Dermis microvascular lymphatic vessel endothelial cell (primary cell): Measurements from ENCODE around the gene CAPN1. TPM values are rescaled to one million over a fixed set of nuclear protein-coding genes. Genes with fewer than 3 reads are reported as not detected.
"Not testable (repeated sequence)": the region's sequence is repeated elsewhere in the genome, so short reads cannot be mapped to it uniquely, and the experiment has no call there.

Experiments
- DNase-seq, 2 donors: peaks; one replicate each; pipeline versions ENCODE4 v3.0.0 to v3.0.0-alpha.2; 2010; ENCODE audit warnings: low read depth in 2 of 2
- total RNA-seq: library from RNA; depleted of rRNA; stranded (reverse); fragments of >200 nt; gene quantifications from 2 replicates; pipeline ENCODE4 v1.2.1, GENCODE V29; 2014

CAPN1 gene
- total RNA-seq, 1 donor from 2014 or later = 81.3 TPM

DNA sequence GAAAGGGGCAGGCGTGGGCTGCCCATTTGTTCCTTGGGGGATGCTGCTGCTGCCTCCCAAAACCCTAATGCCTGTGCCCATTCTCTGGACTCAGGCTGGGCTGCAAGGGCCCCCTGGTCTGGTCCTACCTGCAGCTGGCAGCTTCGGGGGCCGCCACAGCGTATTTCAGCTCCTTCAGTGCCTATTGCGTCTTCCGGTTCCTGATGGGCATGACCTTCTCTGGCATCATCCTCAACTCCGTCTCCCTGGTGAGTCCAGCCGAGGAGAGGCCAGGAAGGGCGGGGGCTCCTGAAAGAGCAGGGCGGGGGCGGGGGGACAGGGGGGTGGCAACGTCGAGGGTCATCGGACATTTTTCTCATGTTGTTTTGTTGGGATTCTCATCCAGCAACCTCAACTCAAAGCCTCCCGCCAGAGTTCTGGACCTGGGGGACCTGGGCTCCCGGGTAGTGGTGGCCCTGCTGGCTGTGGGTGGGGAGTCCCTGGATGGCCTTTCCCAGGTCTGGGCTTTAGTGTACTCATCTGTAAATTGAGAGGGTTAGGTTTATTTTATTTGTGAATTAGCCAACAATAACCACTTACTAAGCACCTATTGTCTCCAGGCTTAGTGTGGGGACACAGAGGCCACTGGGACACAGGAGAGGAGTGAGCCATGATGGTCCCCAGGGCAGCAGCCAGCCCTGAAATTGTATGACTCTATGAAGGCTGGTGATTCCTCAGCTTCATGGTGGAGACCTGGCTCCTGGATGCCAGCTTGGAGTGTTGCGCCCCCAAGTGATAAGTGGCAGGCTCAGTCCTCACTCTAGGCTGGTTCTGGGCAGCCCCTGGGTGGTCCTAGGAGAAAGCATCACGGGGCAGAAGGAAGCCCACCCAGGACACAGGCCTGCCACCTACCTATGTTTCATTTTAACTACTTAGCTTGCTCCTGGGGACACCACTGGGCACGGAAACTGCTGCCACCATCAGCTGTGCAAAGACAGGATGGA is 36.0 kb downstream of the CAPN1 start:
- no peak for DNase-seq

DNA sequence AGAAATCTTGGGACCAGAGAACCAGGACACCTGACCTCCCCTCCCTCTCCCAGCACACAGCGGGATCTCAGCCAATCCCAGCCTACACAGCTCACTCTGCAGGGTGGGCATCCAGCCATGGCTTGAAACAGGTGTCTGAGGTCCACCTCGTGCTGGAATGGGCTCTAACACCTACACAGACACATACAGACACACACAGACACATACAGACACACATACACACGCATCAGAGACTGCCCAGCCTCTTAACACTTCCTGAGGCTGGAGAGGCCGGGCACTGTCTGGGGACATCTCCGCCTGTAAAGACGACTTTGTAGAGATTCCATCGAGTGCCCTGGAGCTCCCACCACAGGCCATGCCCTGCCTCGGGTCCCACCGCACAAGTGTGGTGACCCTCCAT is 36.7 kb downstream of the CAPN1 start:
- no peak for DNase-seq

DNA sequence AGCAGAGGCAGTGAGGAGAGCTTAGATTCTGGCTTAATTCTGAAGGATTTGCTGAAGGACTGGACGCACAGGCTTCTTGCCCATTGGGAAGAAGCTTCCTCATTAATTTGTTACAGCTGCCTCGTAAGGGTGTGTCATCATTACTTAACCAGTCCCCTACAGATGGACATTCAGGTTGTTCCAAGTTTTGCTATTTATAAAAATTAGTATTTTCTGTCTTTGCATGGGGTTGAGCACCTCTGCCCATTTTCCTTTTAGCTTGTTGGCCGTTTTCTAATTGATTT is 38.1 kb downstream of the CAPN1 start:
- DNase-seq = no peak

DNA sequence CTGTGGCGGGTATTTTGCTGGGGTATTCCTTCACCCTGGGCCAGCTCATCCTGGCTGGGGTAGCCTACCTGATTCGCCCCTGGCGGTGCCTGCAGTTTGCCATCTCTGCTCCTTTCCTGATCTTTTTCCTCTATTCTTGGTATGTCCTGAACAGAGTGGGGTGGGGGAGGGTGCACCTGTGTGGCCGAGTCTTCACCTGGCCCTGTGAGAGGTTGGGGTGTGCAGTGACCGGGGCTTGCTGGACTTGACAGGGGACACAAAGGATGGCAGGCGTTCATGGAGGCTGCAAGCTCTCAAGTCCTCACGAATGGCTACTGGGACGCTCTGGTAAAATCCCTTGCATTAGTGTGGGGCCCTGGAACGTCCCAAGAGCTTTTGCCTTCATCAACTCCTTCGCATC is 39.3 kb downstream of the CAPN1 start:
- no peak for DNase-seq

DNA sequence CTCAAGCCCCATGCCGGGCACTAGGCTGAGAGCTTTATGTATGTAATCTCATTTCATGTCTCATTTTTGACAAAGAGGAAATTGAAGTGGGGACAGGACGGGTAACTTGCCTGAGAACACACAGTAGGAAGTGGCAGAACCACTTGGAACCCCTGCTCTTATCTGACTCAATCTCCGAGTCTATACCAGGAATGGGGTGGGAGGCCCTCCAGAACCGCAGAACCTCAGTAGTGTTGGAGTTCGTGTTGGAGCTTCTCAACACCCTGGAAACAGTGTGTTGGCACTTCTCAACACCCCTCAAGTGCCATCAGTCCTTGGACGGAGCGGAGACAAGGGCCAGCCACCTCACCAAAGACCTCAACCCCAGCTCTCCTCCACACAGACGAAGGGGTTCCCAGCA is 41.3 kb downstream of the CAPN1 start:
- no peak for DNase-seq

DNA sequence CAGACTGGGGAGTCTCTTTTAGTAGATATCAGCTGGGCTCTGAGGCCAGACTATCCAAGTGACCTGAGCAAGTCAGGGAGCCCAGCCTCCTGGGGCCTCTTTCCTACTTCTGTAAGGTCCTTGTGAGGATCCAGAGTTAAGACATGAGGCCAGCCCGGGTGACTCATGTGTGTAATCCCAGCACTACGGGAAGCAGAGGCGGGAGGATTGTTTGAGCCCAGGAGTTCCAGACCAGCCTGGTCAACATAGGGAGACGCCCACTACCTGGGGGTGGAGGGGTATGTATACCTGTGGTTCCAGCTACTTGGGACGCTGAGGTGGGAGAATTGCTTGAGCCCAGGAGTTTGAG is 43.2 kb downstream of the CAPN1 start:
- peak in 1 of 2 donors; percentile 53 for DNase-seq

DNA sequence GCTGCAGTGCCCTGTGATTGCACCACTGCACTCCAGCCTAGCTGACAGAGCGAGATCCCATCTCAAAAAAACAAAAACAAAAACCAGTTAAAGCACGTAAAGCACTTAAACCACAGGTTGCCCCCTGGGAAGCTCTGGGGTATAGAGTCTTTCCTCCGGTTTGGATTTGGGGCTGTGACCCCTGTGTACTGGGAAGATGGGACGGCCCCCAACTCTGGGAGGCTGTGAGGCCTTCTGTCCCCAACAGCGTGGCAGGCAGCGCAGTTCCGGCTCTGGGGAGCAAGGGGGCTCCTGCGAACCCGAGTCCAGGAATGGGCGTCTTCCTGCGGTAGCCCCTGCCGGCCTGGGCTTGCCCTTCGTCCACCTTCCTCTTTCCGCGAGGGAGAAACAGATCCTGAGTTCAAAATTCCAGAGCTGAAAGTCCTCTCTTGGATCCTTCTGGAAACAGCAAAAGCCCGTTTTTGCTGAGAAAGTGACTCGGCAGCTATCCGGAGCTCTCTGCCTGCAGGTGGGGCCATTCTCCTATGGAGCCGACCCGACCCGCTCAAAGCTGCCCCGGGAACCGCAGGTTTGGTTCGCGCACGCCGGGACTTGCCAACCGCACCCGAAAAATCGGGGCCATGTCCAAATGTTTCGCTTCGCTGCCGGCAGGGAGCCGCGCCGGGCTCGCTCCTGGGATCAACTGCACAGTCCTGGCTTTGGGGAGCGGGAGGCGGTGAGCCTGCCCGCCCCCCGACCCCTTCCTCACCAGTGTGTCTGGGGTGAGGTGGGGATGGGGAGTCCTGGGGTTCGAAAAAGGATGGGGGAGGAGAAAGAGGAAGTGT is 43.8 kb downstream of the CAPN1 start:
- DNase-seq = peak; percentile 36 to 71

GRCh38 chr11:65226103-65226442 is 44.3 kb downstream of the CAPN1 start:
- no peak for DNase-seq

DNA sequence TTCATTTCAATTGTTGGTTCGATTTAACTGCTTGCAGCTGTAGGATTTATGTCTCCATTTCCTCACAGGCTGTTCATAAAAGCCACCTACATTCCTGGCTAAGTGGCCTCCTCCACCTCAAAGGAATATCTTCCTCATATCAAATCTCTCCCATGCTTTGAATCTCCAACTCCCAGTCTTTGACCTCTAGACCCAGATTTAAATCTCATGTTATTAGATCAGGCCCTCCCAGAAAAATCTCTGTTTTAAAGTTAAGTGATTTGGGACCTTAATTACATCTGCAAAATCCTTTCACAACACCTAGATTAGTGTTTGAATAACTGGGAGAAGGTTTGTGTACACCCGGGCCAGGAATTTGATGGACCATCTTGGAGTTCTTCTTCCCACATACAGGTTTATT is 46.2 kb downstream of the CAPN1 start:
- no peak for DNase-seq

DNA sequence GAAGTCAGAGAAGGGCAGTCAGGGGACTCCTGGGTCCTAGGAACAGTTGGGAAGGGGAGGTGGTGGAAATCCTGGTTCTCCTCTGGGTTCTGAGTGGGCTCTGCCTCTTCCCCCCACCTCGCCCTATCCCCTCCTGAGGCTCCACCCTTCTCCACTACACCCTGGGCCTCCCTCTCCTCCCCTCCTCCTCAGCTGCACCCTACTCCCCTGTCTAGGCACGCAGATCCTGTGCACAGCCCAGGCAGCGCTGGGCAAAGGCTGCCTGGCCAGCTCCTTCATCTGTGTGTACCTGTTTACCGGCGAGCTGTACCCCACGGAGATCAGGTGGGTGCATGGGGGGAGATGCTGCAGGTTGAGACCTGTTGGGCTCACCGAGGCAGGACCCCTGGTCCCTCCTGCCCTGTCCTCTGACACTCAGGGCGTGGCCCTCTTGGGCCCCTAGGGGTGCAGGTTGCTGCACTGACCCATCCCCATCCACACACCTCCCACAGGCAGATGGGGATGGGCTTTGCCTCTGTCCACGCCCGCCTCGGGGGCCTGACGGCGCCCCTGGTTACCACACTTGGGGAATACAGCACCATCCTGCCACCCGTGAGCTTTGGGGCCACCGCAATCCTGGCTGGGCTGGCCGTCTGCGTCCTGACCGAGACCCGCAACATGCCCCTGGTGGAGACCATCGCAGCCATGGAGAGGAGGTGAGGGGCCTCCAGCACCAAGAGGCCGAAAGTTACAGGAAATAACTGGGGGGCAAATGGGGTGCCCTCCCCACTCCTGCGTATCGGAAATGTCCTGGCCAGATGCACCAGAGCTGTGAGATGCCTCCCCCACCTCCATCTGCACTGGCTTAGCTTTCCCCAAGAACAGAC is 54.7 kb downstream of the CAPN1 start:
- no peak for DNase-seq

GRCh38 chr11:65238302-65238701 is 56.6 kb downstream of the CAPN1 start:
- DNase-seq = not testable (repeated sequence)

GRCh38 chr11:65241134-65241533 is 59.4 kb downstream of the CAPN1 start:
- DNase-seq = no peak

DNA sequence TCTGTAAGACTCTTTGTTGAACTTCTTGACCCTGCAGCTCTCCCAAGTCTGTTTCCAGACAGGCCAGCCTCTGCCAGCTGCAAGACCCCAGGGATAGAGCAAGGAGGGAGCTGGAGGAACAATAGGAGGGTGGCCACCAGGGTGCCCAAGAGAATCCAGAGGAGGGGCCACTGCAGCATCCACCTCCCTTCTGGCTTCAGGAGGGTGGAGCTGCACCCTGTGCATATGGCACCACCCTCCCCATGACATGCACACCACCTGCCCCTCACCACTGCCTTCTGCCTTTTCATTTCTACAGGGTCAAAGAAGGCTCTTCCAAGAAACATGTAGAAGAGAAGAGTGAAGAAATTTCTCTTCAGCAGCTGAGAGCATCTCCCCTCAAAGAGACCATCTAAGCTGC is 60.0 kb downstream of the CAPN1 start:
- no peak for DNase-seq

DNA sequence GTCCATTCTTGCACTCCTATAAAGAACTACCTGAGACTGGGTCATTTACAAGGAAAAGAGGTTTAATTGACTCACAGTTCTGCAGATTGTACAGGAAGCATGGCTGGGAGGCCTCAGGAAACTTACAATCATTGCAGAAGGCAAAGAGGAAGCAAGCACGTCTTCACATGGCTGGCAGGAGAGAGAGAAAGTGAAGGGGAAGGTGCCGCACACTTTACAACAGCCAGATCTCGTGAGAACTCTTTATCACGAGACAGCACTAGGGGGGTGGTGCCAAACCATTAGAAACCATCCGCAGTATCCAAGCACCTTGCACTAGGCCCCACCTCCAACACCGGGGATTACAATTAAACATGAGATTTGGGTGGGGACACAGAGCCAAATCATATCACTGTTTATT is 60.7 kb downstream of the CAPN1 start:
- no peak for DNase-seq

- DNase-seq = no peak
Measured at GRCh38 chr11:65243797-65244196, 62.1 kb downstream of the CAPN1 start.

- DNase-seq = not testable (repeated sequence)
Measured at GRCh38 chr11:65245046-65245445, 63.3 kb downstream of the CAPN1 start.

- no peak for DNase-seq
Measured at GRCh38 chr11:65246506-65246905, 64.8 kb downstream of the CAPN1 start.

GRCh38 chr11:65248184-65248710 is 66.5 kb downstream of the CAPN1 start:
- peak in 1 of 2 donors; percentile 61 for DNase-seq

DNA sequence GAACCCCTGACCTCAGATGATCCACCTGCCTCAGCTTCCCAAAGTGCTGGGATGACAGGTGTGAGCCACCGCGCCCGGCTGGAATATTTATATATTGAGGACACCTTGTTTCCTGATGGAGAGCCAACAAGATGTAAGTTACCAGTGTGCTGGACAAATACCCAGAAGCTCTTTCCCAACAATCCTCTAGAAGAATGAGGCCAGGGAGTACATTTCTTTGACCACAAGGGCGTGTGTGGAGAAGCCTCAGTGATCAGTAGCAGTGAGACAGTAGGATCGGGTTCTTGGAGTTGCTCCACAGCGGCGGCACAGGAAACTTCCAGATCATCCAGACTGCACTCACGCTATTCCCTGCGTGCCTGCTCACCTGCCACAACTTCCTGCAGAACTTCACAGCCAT is 69.7 kb downstream of the CAPN1 start:
- DNase-seq = no peak

DNA sequence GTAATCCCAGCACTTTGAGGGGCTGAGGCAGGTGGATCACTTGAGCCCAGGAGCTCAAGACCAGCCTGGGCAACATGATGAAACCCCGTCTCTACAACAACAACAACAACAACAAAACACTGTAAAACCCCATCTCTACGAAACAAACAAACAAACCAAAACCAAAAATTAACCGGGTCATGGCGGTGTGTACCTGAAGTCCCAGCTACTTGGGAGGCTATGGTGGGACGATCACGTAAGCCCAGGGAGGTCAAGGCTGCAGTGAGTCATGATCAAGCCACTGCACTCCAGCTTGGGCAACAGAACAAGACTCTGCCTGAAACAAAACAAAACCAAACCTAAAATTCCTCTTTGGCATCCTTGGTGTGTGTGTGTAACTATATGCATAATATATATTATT is 73.0 kb downstream of the CAPN1 start:
- no peak for DNase-seq

DNA sequence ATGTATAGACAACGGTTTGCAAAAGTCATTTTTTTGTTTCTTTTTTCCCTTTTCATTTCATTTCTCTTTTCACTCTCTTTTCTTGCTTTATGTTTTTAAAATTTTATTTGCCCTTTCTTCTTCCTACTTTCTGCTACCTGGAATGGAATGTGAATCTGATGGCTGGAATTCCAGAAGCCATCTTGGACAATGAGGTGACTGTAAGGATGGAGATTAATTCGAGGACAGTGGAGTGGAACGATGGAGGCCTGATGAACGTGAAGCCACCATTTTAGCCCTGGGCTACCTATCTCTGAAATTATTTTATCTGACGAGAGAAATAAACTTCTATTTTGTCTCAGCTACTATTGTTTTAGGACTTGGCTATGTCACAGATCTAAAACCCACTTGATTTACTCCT is 77.3 kb downstream of the CAPN1 start:
- no peak for DNase-seq

GRCh38 chr11:65260302-65260701 is 78.6 kb downstream of the CAPN1 start:
- DNase-seq = no peak
